Neural crest cell (in vitro differentiated cells): Measurements from ENCODE around the gene TMEM217. TPM values are rescaled to one million over a fixed set of nuclear protein-coding genes. Genes with fewer than 3 reads are reported as not detected.

Source experiments
- DNase-seq: peaks from one replicate; pipeline ENCODE4 v3.0.0; 2021; ENCODE audit warnings: low read depth, mixed read lengths, low spot score
- H3K27ac Mint-ChIP-seq: one replicate; pipeline ENCODE4 v1.8.0; 2021; ENCODE audit warnings: mild to moderate bottlenecking, mixed read lengths; ENCODE audit not compliant: unreplicated experiment
- H3K27me3 Mint-ChIP-seq: 2 replicates; pipeline ENCODE4 v1.8.0; 2021; ENCODE audit warnings: low read depth, mild to moderate bottlenecking, mixed read lengths
- H3K36me3 Mint-ChIP-seq: 2 replicates; pipeline ENCODE4 v1.8.0; 2021; ENCODE audit warnings: low read depth, mild to moderate bottlenecking, mixed read lengths
- H3K4me1 Mint-ChIP-seq: 2 replicates; pipeline ENCODE4 v1.8.0; 2021; ENCODE audit warnings: mixed read lengths
- H3K4me3 Mint-ChIP-seq: one replicate; pipeline ENCODE4 v1.8.0; 2021; ENCODE audit warnings: mild to moderate bottlenecking, mixed read lengths
- H3K9me3 Mint-ChIP-seq: 2 replicates; pipeline ENCODE4 v1.8.0; 2021; ENCODE audit warnings: mixed read lengths
- CTCF ChIP-seq: fragments of 200-600 bp; sonication (generic); conservative IDR thresholded peaks from 2 replicates; pipeline ENCODE4 v1.5.0; 2021; ENCODE audit warnings: antibody characterized with exemption, mild to moderate bottlenecking
- total RNA-seq: library from RNA; stranded (reverse); gene quantifications from 2 replicates; pipeline ENCODE4 v1.2.1, GENCODE V29; 2021

The TMEM217 gene
- total RNA-seq, 1 donor from 2014 or later = 0.86 TPM

DNA sequence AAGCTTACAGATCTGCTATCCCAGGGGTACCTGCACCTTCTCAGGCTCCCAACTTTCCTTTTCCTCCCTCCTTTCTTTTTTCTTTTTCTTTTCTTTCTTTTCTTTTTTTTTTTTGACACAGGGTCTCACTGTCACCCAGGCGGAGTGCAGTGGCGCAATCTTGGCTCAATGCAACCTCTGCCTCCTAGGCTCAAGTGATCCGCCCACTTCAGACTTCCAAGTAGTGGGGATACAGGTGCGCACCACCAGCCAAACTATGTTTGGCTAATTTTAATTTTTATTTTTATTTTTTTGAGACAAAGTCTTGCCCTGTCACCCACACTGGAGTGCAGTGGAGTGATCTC lies 52.0 kb downstream of the TMEM217 start:
- no peak overlapping the region for H3K4me3 Mint-ChIP-seq
- no peaks in the 10 kb centered on the region for H3K9me3 Mint-ChIP-seq
- H3K36me3 Mint-ChIP-seq = no peaks in the 10 kb centered on the region
- no peak for TF ChIP-seq CTCF
- no peak for DNase-seq
- H3K4me1 Mint-ChIP-seq = no peaks in the 10 kb centered on the region
- peaks cover 2% of the 10 kb centered on the region for H3K27me3 Mint-ChIP-seq
- H3K27ac Mint-ChIP-seq = no peak overlapping the region

DNA sequence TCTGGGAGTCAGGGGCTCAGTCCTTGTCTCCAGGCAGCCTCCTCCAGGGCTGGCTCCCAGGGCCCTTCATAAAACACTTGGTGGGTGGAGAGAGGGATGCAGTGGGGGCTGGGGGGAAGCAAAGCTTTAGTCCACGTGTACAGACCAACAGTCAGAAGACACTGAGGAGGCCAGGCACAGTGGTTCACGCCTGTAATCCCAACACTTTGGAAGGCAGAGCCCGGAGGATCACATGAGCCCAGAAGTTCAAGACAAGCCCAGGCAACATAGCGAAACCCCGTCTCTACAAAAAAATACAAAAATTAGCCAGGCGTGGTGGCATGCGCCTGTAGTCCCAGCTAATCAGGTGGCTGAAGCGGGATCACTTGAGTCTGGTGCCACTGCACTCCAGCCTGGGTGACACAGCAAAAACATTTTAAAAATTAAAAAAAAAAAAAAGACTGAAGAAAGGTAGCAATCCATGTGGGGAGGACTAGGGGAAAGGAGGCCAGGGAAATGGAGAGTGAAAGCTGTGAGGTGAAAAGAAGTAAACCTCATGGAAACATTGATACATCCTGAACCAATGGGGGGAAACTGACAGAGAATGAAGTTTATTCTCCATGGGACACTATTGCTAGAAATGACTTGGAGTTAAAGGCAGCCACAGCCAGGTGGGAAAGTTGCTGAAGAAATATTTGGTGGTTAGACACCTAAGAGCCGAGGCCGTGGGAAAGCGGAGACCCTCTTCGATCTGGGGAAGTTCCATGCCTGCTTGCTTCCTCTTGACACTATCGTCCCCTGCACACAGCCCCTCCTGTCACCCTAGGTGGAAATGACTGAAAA lies 52.6 kb downstream of the TMEM217 start:
- Mint-ChIP-seq H3K27ac (no peak overlapping the region), H3K4me3 (no peak overlapping the region), H3K9me3 (no peaks in the 10 kb centered on the region), H3K4me1 (no peaks in the 10 kb centered on the region), H3K27me3 (peaks cover 7% of the 10 kb centered on the region), H3K36me3 (no peaks in the 10 kb centered on the region)
- no peak for DNase-seq
- no peak for TF ChIP-seq CTCF

DNA sequence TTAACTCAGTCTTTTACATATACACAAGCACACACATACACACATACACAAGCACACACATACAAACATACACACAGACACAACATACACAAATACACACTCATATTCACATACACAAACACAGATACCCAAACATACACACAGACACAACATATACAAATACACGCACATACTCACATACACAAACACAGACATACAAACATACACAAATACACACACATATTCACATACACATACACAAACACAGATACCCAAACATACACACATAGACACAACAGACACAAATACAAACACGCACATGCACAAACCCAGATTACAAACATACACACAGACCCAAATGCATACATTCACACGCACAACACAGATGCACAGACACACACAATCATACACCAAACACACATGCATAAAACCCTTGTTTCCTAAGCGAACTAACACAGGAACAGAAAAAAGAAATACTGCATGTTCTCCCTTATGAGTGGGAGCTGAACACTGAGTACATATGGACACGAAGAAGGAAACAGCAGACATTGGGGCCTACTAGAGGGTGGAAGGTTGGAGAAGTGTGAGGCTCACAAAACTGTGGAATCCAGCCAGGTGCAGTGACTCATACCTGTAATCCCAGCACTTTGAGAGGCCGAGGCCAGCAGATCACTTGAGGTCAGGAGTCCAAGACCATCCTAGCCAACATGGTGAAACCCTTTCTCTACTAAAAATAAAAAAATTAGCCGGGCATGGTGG lies 53.8 kb downstream of the TMEM217 start:
- DNase-seq = no peak
- no peaks in the 10 kb centered on the region for H3K9me3 Mint-ChIP-seq
- TF ChIP-seq CTCF = no peak
- H3K27ac Mint-ChIP-seq = no peak overlapping the region
- H3K4me1 Mint-ChIP-seq = no peaks in the 10 kb centered on the region
- peaks cover 9% of the 10 kb centered on the region for H3K27me3 Mint-ChIP-seq
- no peak overlapping the region for H3K4me3 Mint-ChIP-seq
- no peaks in the 10 kb centered on the region for H3K36me3 Mint-ChIP-seq

- Mint-ChIP-seq H3K36me3 (no peaks in the 10 kb centered on the region), H3K4me3 (no peak overlapping the region), H3K27me3 (peaks cover 7% of the 10 kb centered on the region), H3K9me3 (no peaks in the 10 kb centered on the region), H3K27ac (no peak overlapping the region), H3K4me1 (no peaks in the 10 kb centered on the region)
- TF ChIP-seq CTCF = no peak
- no peak for DNase-seq
Measured at GRCh38 chr6:37202788-37203491, 55.0 kb downstream of the TMEM217 start.

DNA sequence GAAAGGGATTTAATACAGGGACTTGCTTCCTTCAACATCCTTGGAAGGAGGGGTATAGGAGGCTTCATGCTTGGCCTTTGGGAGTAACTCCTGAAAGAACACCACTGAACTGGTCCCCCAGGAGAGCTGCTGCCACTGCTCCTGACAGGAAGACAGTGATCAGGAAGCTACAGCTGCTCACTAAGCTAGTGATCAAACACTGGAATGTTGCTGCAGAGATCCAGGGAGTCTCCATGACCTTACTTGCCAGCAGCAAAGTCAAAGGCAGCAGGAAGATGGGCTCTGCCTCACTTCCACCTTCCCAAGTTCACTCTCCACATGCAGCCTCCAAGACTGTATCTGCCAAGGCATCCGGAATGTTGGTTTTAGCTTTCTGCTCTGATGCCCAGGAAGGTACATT lies 56.2 kb downstream of the TMEM217 start:
- Mint-ChIP-seq H3K4me3 (no peak overlapping the region), H3K36me3 (no peaks in the 10 kb centered on the region), H3K9me3 (no peaks in the 10 kb centered on the region), H3K27ac (no peak overlapping the region), H3K4me1 (no peaks in the 10 kb centered on the region), H3K27me3 (peaks cover 7% of the 10 kb centered on the region)
- DNase-seq = no peak
- TF ChIP-seq CTCF = no peak
